HS-27A (cell line): ENCODE measurements around the gene TBC1D16.
"Not testable (repeated sequence)": the region's sequence is repeated elsewhere in the genome, so short reads cannot be mapped to it uniquely, and the experiment has no call there.

Experiments
- DNase-seq: peaks from one replicate; pipeline ENCODE4 v3.0.0-alpha.2; 2012; ENCODE audit warnings: low read depth, missing footprints

TBC1D16 gene

DNA sequence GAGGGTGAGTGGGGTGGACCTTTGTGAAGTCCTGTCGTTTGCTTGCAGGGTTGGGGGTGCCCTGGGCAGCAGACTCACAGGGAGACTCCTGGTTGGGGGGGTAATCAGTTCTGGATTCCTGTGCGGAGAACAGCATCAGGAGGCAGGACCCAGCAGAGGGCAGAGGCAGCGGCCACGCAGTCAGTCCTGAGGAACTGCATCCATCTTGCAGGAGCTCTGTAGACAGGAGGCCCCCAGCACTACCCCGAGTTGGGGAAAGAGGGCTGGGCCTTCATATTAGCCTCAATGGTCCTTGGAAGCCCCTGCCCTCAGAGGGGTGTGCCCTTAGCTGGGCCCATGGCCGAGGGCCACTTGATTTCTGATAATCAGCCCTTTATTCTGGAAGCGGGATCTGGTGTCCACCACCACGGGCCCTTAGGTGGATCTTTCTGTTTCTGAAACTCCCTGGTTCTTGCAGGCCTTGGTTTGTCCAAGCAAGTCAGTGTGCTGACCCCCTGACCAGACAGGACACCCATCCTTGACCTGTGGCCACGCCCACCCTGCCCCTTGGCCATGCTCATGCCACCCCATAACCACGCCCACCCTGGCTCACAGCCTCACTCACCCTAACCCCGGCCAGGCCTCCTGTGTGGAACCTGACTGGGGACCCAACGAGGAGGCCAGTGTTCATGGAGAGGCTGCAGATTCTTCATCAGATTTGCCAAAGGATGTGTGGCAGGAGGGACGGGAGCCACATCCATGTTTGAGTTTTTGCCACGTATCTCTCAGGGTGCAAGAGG lies 122.9 kb downstream of the TBC1D16 start:
- DNase-seq: no peak

DNA sequence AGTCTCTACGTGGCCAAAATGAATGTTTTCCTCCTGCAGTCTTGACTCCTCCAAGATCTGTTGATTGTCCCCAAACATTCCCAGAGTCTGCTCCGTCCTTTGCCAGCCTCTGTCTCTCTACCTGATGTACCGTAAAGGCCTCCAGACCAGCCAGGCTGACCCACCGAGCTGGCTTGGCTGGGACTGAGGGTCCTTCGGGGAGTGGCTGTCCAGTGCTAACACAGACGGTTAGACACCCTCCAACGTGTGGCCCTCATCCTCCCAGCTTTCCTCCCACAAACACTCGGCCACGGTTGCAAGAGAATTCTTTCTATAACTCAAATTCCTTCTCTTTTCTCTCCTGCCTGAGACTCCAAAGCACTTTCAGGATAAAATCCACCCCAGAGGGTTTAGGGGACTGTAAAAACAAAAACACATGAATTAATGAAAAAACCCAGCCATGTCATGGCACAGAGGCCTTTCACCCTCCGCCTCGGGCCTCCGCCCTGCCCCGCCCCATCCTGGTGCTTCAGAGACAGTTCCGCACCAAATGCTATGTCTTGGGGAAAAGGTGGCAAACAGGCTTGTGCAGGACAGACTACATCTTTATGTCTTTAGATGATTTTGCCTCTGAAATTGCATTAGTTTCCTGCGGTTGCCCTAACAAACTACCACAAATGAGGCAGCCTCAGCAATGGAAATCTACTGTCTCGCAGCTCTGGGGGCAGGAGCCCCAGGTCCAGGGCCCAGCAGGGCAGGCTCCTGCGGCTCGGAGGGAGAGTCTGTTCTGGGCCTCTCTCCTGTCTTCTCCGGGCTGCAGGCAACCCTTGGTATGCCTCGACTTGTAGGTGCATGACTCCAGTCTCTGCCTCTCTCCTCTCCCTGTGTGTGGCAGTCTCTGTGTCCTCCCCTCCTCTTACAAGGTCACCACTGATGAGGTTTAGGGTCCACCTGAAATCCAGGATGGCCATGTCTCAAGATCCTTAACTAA lies 124.0 kb downstream of the TBC1D16 start:
- no peak for DNase-seq

DNA sequence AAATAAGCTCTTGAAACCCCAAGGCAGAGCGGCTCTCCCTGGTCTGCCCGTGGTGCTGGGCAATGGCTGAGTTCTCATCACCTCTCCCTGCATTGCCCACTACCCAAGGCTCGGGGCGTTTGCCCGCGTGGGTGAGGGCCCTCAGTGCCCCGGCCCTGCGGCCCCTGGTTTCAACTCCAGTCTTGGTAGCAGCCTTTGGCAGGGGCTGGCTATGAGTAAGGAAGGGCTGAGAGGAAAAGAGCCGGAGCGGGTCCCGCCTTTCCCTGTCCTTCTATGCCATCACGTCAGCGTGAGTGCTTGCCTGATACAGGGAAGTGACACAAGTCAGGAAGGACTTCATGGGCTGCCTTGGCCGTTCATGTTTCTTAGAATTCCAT lies 124.7 kb downstream of the TBC1D16 start:
- no peak for DNase-seq

DNA sequence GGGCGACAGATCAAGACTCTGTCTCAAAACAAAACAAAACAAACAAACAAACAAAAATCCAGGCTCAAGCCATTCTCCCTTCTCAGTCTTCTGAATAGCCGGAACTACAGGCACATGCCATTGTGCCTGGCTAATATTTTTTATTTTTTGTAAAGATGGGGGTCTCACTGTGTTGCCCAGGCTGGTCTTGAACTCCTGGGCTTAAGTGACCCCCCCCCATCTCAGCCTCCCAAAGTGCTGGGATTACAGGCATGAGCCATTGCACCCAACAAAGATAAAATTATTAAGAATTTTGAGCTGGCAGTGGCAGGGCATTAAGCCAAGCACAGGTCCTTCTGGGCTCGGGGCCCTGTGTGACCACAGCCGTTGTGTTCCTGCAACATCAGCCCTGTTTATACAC lies 126.6 kb downstream of the TBC1D16 start:
- no peak for DNase-seq

DNA sequence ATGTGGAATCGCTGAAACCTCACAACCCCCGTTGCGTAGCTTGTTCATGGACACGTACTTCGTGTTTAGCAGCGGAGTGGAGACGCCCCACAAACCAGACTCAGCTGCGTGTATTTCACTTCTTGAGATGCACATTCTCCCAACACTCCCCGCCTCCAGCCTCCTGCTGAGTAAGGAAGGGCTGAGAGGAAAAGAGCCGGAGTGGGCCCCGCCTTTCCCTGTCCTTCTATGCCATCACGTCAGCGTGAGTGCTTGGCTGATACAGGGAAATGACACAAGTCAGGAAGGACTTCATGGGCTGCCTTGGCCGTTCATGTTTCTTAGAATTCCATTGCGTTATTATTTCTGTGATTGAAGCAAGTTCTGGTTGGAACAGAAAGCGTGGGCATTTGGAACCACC lies 127.8 kb downstream of the TBC1D16 start:
- DNase-seq: no peak

DNA sequence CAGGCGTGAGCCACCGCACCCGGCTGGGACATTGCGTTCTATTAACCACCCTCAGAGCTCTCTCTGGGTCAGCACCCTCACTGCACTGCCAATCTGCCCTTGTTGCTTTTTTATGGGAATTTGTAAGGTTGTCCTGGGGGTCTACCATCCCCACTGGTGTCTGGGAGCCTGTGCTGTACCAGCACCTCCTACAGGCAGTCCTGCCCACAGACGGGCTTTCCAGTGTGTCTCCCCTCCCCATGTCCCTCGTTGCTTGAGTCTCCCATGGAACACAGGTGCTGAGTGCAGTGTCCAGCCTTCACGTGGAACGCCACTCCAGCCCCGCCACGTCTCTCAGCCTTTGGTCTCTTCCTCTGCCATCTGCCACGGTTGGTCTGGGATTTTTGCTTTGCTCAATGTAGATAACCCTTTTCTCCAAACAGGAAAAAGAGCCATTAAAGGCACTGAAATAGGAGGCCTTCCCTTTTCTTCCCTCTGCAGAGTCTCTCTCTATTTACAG lies 128.4 kb downstream of the TBC1D16 start:
- no peak for DNase-seq

GRCh38 chr17:79905832-79906231 lies 129.8 kb downstream of the TBC1D16 start:
- DNase-seq: no peak

DNA sequence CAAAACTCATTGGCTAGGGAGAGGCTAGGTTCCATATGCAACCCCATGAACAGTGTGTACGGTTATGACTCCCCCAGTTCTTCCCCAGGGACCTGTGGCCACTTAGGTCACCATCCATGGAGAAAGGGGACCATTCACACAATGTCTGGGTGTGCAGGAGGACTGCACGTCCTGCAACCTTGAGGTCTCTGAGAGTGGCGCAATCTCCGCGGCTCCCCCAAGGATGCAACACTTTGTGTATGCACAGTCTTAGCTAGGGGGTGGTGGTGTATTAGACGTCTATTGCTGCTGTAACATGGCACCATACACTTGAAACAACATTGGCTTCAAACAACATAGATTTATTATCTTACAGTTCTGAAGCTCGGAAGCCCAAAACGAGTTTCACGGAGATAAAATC lies 130.8 kb downstream of the TBC1D16 start:
- no peak for DNase-seq

- DNase-seq: no peak
Observed at GRCh38 chr17:79902146-79902791, 133.4 kb downstream of the TBC1D16 start.

- no peak for DNase-seq
Observed at GRCh38 chr17:79901131-79901530, 134.5 kb downstream of the TBC1D16 start.

- DNase-seq: no peak
Observed at GRCh38 chr17:79899584-79899983, 136.1 kb downstream of the TBC1D16 start.

- no peak for DNase-seq
Observed at GRCh38 chr17:79897243-79898063, 138.2 kb downstream of the TBC1D16 start.

DNA sequence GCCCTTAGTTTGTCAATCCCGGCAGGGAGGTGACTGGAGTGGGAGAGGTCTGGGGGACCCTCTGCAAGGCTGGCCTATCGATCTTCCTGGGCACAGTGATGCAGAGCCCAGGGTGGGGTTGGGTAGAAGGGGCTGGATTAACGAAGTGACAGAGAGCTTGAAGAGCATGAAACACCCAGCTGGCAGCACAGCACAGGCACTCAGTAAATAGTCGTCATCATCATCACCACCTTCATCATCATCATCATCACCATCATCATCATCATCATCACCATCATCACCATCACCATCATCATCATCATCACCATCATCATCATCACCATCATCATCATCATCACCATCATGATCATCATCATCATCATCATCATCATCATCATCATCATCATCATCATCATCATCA lies 142.2 kb downstream of the TBC1D16 start:
- DNase-seq: not testable (repeated sequence)

DNA sequence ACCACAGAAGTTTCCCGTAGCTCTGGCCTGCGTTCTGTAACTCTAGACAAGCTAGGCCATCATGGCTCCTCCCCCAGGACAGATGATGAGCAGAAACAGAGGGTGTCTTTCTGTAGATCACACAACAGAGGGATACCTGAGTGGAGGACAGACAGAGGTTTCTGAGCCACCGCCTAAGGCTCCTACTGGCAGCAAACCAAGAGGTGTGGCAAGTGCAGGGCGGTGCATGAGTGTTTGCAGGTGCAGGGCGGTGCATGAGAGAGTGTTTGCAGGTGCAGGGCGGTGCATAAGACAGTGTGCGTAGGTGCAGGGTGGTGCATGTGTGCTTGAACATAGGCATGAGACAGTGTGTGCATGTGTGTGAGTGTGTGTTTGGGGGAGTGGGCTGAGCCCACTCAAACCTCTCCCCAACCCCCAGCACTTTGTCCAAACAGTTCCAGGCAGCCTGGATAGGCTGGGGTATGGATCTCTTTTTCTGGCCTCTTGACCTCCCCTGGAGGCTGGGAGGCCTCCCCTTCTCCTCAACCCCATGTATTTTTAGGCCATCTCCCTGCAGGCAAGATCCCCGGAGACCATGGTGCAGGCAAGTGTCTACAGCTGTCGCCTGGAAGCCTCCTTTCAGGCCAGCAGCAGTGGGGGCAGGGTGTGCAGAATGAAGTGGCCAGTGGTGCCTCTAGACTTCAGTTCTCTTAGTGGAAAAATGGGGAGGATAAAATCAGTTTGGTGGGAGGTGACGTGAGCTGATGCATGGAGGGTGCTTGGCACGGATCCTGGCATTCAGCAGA lies 143.0 kb downstream of the TBC1D16 start:
- DNase-seq: no peak

DNA sequence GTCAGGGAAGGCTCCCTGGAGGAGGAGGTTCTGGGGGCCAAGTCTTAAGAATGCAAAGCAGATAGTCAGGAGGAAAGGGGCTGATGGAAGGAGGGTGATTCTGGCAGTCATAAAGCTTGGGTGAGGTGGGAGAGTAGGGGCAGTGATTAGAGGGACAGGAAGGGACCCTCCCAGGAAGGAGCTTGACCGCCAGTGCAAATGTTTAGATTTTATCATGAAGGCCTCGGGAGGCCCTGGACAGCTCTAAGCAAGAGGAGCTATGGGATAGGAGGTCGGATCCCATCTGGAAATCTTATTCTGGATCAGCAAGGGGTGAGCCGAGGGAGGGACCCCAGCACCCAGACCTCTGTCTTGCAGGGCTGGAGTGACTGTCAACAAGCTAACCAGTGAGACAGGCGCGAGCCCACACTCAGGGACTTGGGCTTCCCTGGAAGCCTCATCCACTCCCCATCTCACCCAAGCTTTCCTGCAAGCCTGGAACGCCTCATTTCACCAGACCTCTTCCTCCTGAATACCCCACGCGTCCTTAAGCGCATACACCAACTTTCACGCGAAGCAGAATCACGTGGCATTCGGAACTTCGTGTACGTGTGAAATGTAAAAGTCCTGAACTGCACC lies 144.4 kb downstream of the TBC1D16 start:
- DNase-seq: no peak

DNA sequence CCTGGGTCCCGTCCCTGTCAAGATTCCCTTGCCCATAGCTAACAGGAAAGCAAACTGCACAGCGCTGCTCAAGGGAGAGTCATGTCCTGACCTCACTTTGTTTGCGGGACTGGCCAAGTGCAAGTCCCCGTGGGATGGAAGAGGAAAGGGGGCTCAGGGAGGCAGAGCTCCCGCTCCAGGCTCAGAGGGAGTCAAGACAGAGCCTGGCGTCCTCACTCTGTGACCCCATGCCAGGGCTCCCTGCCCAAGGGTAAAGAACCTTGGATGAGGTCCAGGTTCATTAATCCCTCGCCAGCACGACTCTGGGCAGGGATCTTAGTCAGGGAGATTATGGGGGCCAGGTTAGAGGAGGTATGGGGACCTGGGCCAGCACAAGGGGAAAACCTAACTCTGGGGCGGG lies 145.0 kb downstream of the TBC1D16 start:
- no peak for DNase-seq

DNA sequence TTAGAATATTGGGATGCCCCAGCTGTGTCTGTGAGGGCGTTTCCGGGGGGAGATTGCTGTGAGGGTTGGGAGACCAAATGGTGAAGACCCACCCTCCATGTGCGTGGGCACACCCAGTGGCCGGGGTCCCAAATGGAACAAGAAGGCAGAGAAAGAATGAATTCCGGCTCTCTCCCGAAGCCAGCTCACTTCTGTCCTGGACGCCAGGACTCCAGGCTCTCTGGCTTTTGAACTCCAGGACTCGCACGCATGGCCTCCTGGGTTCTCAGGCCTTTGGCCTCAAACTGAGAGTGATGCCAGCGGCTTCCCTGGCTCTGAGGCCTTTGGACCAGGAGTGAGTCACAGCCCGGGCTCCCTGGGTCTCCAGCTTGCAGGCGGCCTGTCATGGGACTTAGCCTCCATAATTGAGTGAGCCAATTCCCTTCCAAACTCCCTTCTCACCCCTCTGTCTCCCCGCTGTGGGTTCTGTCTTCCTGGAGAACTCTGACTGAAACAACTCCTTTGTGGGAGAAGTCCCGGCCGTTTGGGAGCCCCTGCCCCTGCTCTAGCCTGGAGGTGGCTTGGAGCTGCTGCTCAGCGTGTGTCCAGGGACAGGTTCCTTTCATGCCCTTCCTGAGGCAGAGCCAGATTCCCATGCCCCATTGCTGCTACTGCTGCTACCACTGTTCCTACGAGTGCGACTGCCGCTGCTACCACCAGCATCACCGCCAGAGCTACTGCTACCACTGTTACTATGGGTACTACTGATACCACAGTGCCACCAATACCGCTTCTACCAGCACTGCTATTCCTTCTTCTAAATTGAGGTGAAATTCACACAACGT lies 146.6 kb downstream of the TBC1D16 start:
- no peak for DNase-seq

DNA sequence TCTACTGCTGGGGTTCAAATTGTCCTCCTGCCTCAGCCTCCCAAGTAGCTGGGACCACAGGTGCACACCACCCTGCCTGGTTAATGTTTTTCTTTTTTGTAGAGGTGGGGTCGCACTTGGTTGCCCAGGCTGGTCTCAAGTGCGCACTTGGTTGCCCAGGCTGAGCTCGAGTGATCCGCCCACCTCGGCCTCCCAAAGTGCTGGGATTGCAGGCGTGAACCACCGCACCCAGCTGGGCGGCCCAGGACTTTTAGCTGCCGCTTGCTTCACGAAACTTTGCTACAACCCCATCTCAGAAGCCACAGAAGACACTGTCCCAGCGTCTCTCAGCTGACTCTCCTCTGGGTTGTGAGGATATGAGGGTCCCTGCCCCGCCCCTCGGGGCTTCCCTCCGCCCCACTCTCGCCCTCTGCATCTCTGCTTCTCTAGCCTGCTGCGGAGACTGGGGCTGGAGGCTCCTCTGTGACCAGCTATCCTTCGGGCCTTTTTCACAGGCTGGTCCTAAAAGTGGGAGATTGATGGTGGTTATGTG lies 147.6 kb downstream of the TBC1D16 start:
- no peak for DNase-seq

DNA sequence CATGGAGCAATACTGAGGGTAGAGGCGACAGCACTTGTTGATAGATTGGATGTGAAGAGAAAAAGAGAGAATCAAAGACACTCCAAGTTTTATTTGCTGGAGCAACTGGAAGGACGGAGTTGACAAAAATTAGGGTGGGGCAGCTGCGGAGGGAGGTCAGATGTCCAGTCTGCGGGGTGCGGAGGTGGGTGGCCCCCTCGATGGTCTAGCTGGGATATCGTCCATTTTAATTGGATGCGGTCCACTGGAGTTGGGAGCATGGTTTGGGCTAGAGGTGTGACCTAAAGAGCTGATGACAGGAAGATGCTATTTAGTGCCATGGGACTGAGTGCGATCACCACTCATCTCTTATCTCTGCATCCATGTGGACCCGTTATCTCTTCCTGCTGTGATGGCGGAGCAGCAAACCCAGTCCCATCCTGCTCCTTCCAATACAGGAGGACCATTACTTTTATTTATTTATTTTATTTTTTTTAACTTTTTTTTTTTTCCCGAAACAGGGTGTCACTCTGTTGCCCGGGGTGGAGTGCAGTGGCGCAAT lies 148.2 kb downstream of the TBC1D16 start:
- no peak for DNase-seq
